H9 (cell line): ENCODE data around the gene DLX2. TPM values are rescaled to one million over a fixed set of nuclear protein-coding genes. Genes with fewer than 3 reads are reported as not detected.

Experiments
- DNase-seq: peaks from one replicate; pipeline ENCODE4 v3.0.0-alpha.2; 2017
- H2AFZ ChIP-seq: one replicate; pipeline ENCODE4 v1.6.1; 2013; ENCODE audit warnings: mild to moderate bottlenecking, low read length, control low read depth, moderate library complexity
- H2AK5ac ChIP-seq: 2 replicates; pipeline ENCODE4 v1.6.1; 2013; ENCODE audit warnings: low read length, control low read depth, mixed read lengths; ENCODE audit not compliant: insufficient read length
- H2BK120ac ChIP-seq: one replicate; pipeline ENCODE4 v1.6.1; 2013; ENCODE audit warnings: low read depth, mild to moderate bottlenecking, low read length, control low read depth, inconsistent platforms; ENCODE audit not compliant: poor library complexity, severe bottlenecking
- H2BK12ac ChIP-seq: 2 replicates; pipeline ENCODE4 v1.6.1; 2013; ENCODE audit warnings: low read length, control low read depth, mixed read lengths, low read depth; ENCODE audit not compliant: insufficient read length
- H2BK15ac ChIP-seq: 2 replicates; pipeline ENCODE4 v1.6.1; 2013; ENCODE audit warnings: low read depth, low read length, control low read depth
- H2BK20ac ChIP-seq: one replicate; pipeline ENCODE4 v1.6.1; 2013; ENCODE audit warnings: low read depth, mild to moderate bottlenecking, low read length, control low read depth, inconsistent platforms; ENCODE audit not compliant: poor library complexity, severe bottlenecking
- H2BK5ac ChIP-seq: 2 replicates; pipeline ENCODE4 v1.6.1; 2013; ENCODE audit warnings: low read length, control low read depth, mixed read lengths; ENCODE audit not compliant: insufficient read length
- H3K14ac ChIP-seq: 2 replicates; pipeline ENCODE4 v1.6.1; 2013; ENCODE audit warnings: low read length, control low read depth; ENCODE audit not compliant: insufficient read depth
- H3K18ac ChIP-seq: 2 replicates; pipeline ENCODE4 v1.6.1; 2013; ENCODE audit warnings: low read depth, mild to moderate bottlenecking, mixed read lengths, low read length, control low read depth; ENCODE audit not compliant: insufficient read length
- H3K23ac ChIP-seq: 2 replicates; pipeline ENCODE4 v1.6.1; 2013; ENCODE audit warnings: low read length, control low read depth, mixed read lengths, low read depth; ENCODE audit not compliant: insufficient read length
- H3K23me2 ChIP-seq: 2 replicates; pipeline ENCODE4 v1.6.1; 2013; ENCODE audit warnings: low read depth, mild to moderate bottlenecking, mixed read lengths, low read length, control low read depth; ENCODE audit not compliant: insufficient read length, poor library complexity, severe bottlenecking
- H3K27ac ChIP-seq: 2 replicates; pipeline ENCODE4 v1.5.1; 2013; ENCODE audit warnings: low read length, control low read depth, mixed read lengths, low read depth; ENCODE audit not compliant: insufficient read length
- H3K27me3 ChIP-seq: 2 replicates; pipeline ENCODE4 v1.6.1; 2013; ENCODE audit warnings: low read length, control low read depth, inconsistent platforms; ENCODE audit not compliant: insufficient read depth
- H3K4ac ChIP-seq: 2 replicates; pipeline ENCODE4 v1.6.1; 2013; ENCODE audit warnings: low read depth, mild to moderate bottlenecking, control low read depth, inconsistent platforms, low read length, moderate library complexity
- H3K4me1 ChIP-seq: 2 replicates; pipeline ENCODE4 v1.6.1; 2013; ENCODE audit warnings: low read length, control low read depth, inconsistent platforms; ENCODE audit not compliant: insufficient read depth
- H3K4me2 ChIP-seq: 2 replicates; pipeline ENCODE4 v1.6.1; 2013; ENCODE audit warnings: low read length, control low read depth, mixed read lengths; ENCODE audit not compliant: insufficient read length, insufficient read depth
- H3K56ac ChIP-seq: 2 replicates; pipeline ENCODE4 v1.6.1; 2013; ENCODE audit warnings: low read depth, mild to moderate bottlenecking, mixed read lengths, low read length, control low read depth; ENCODE audit not compliant: insufficient read length
- H3K79me1 ChIP-seq: 2 replicates; pipeline ENCODE4 v1.6.1; 2013; ENCODE audit warnings: low read depth, mild to moderate bottlenecking, moderate library complexity, low read length, control low read depth, inconsistent platforms; ENCODE audit not compliant: insufficient read depth, poor library complexity, severe bottlenecking
- H3K79me2 ChIP-seq: 2 replicates; pipeline ENCODE4 v1.6.1; 2013; ENCODE audit warnings: low read length, control low read depth, inconsistent platforms; ENCODE audit not compliant: insufficient read depth
- H3K9ac ChIP-seq: 2 replicates; pipeline ENCODE4 v1.6.1; 2013; ENCODE audit warnings: low read length, control low read depth, mixed read lengths; ENCODE audit not compliant: insufficient read length; ENCODE audit errors: extremely low read depth
- H3K9me3 ChIP-seq: one replicate; pipeline ENCODE4 v1.6.1; 2013; ENCODE audit warnings: low read depth, low read length, inconsistent platforms; ENCODE audit not compliant: control insufficient read depth
- H3T11ph ChIP-seq: one replicate; pipeline ENCODE4 v1.6.1; 2013; ENCODE audit warnings: mild to moderate bottlenecking, low read length, control low read depth, inconsistent platforms
- H4K20me1 ChIP-seq: one replicate; pipeline ENCODE4 v1.6.1; 2013; ENCODE audit not compliant: control insufficient read depth, insufficient read length, insufficient read depth
- H4K5ac ChIP-seq: 2 replicates; pipeline ENCODE4 v1.6.1; 2013; ENCODE audit warnings: low read depth, mild to moderate bottlenecking, mixed read lengths, low read length, control low read depth; ENCODE audit not compliant: insufficient read length
- H4K8ac ChIP-seq: replicated peaks from 2 replicates; pipeline ENCODE4 v1.6.1; 2013; ENCODE audit warnings: low read length, control low read depth, mixed read lengths, low read depth; ENCODE audit not compliant: insufficient read length
- H4K91ac ChIP-seq: 2 replicates; pipeline ENCODE4 v1.6.1; 2013; ENCODE audit warnings: low read depth, mild to moderate bottlenecking, moderate library complexity, mixed read lengths, low read length, control low read depth; ENCODE audit not compliant: insufficient read length
- H3K27ac Mint-ChIP-seq, 3 experiments: 2 replicates in 2 of 3; 3 replicates in 1 of 3; pipeline ENCODE4 v1.8.0; 2020 to 2021; ENCODE audit warnings: mixed read lengths in 3 of 3, mild to moderate bottlenecking in 1 of 3, moderate library complexity in 1 of 3
- H3K27me3 Mint-ChIP-seq: 2 replicates; pipeline ENCODE4 v1.8.0; 2021; ENCODE audit warnings: low read depth, mild to moderate bottlenecking, moderate library complexity, mixed read lengths
- H3K36me3 Mint-ChIP-seq, 3 experiments: 2 replicates in 2 of 3; 3 replicates in 1 of 3; pipeline ENCODE4 v1.8.0; 2020 to 2021; ENCODE audit warnings: low read depth in 3 of 3, mixed read lengths in 3 of 3; ENCODE audit not compliant: insufficient read depth in 1 of 3
- H3K4me1 Mint-ChIP-seq, 2 experiments: 2 replicates each; pipeline ENCODE4 v1.8.0; 2020; ENCODE audit warnings: mixed read lengths in 2 of 2
- H3K4me3 Mint-ChIP-seq, 2 experiments: 2 replicates in 1 of 2; 3 replicates in 1 of 2; pipeline ENCODE4 v1.8.0; 2020 to 2021; ENCODE audit warnings: mild to moderate bottlenecking in 2 of 2, mixed read lengths in 2 of 2, moderate library complexity in 1 of 2
- H3K9me3 Mint-ChIP-seq, 2 experiments: 2 replicates in 1 of 2; 3 replicates in 1 of 2; pipeline ENCODE4 v1.8.0; 2020; ENCODE audit warnings: mild to moderate bottlenecking in 2 of 2, mixed read lengths in 2 of 2, moderate library complexity in 1 of 2
- WGBS: extraction: QIAGEN DNeasy Blood & Tissue Kit; methylation state at CpG from one replicate; pipeline ENCODE4 v1.1.7; 2013; ENCODE audit warnings: missing lambda C conversion rate, low lambda C conversion rate, mixed read lengths; ENCODE audit not compliant: insufficient read length; ENCODE audit errors: extremely low coverage; 5-methylcytosine and 5-hydroxymethylcytosine counted together
- total RNA-seq: library from RNA; stranded (reverse); gene quantifications from 2 replicates; pipeline ENCODE4 v1.2.1, GENCODE V29; 2021
- TF ChIP-seq, protein P1 (sequence below): fragments of 200-600 bp; sonication (generic); conservative IDR thresholded peaks from 3 replicates; pipeline ENCODE4 v1.8.0; 2021; ENCODE audit warnings: antibody characterized with exemption, mild to moderate bottlenecking

DLX2 gene
- total RNA-seq, 1 experiment from 2014 or later = not detected

DNA sequence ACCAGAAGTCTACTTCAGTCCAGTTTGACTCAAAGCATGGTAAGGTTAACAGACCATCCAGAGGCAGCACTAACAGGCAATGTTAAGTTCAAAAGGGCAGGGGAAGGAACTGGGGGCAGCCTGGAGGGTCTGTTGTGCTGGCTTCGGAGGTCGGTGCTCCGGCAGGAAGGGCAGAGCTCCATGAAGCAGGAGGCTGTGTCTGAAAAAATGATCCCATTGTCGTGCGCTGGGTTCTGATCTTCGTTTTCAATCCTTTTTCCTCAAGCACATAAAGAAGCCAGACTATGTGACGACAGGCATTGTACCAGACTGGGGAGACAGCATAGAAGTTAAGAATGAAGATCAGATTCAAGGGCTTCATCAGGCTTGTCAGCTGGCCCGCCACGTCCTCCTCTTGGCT lies 39.3 kb downstream of the DLX2 start:
- DNase-seq = no peak
- no peaks in the 10 kb centered on the region for H3K27me3 ChIP-seq
- no peak overlapping the region for H2BK15ac ChIP-seq
- H3K23ac ChIP-seq = no peak overlapping the region
- Mint-ChIP-seq H3K27me3 (no peaks in the 10 kb centered on the region), H3K4me1 (0 out of 4 replicates have a peak, but pooled peaks cover 0 to 2% of the 10 kb centered on the region in 2 experiments), H3K27ac (no peak overlapping the region; a peak in 1 of 7 replicates), H3K36me3 (no peaks in the 10 kb centered on the region), H3K9me3 (no peaks in the 10 kb centered on the region), H3K4me3 (no peak overlapping the region)
- H3K18ac ChIP-seq = no peak overlapping the region
- H2BK20ac ChIP-seq = no peak overlapping the region
- no peaks in the 10 kb centered on the region for H3K79me2 ChIP-seq
- H3K9ac ChIP-seq = no peak overlapping the region
- no peak overlapping the region for H3K4ac ChIP-seq
- no peaks in the 10 kb centered on the region for H3K9me3 ChIP-seq
- no CpG with 5 or more reads among the region's 9 CpGs for WGBS
- H3K4me1 ChIP-seq = no peaks in the 10 kb centered on the region
- no peak overlapping the region for H2BK5ac ChIP-seq
- H3K4me2 ChIP-seq = no peak overlapping the region
- H2AFZ ChIP-seq = no peak overlapping the region
- no peak overlapping the region for H3K14ac ChIP-seq
- H3K56ac ChIP-seq = no peak overlapping the region
- H4K91ac ChIP-seq = no peak overlapping the region
- H4K20me1 ChIP-seq = no peaks in the 10 kb centered on the region
- no peaks in the 10 kb centered on the region for H3K23me2 ChIP-seq
- H2BK120ac ChIP-seq = no peak overlapping the region
- H3K27ac ChIP-seq = no peak overlapping the region
- no peaks in the 10 kb centered on the region for H3K79me1 ChIP-seq
- H2BK12ac ChIP-seq = no peak overlapping the region
- H4K8ac ChIP-seq = no peak overlapping the region
- no peak overlapping the region for H2AK5ac ChIP-seq
- H4K5ac ChIP-seq = no peak overlapping the region
- TF ChIP-seq, protein P1, sequence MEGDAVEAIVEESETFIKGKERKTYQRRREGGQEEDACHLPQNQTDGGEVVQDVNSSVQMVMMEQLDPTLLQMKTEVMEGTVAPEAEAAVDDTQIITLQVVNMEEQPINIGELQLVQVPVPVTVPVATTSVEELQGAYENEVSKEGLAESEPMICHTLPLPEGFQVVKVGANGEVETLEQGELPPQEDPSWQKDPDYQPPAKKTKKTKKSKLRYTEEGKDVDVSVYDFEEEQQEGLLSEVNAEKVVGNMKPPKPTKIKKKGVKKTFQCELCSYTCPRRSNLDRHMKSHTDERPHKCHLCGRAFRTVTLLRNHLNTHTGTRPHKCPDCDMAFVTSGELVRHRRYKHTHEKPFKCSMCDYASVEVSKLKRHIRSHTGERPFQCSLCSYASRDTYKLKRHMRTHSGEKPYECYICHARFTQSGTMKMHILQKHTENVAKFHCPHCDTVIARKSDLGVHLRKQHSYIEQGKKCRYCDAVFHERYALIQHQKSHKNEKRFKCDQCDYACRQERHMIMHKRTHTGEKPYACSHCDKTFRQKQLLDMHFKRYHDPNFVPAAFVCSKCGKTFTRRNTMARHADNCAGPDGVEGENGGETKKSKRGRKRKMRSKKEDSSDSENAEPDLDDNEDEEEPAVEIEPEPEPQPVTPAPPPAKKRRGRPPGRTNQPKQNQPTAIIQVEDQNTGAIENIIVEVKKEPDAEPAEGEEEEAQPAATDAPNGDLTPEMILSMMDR = no peak
- no peak overlapping the region for H3T11ph ChIP-seq
